Stimulated activated CD4-positive, alpha-beta T cell treated with anti-CD3 and anti-CD28 coated beads, Interleukin-15, amount 100 ng/mL, for 48 hours (primary cell): ENCODE measurements around the gene KLK1.
A peak's percentile ranks its signal among the peaks of the same experiment; 100 is the strongest.

Source experiments
- DNase-seq, 2 donors: peaks; one replicate each; pipeline ENCODE4 v3.0.0-alpha.2; 2020; ENCODE audit warnings: low read depth in 2 of 2

Gene KLK1

DNA sequence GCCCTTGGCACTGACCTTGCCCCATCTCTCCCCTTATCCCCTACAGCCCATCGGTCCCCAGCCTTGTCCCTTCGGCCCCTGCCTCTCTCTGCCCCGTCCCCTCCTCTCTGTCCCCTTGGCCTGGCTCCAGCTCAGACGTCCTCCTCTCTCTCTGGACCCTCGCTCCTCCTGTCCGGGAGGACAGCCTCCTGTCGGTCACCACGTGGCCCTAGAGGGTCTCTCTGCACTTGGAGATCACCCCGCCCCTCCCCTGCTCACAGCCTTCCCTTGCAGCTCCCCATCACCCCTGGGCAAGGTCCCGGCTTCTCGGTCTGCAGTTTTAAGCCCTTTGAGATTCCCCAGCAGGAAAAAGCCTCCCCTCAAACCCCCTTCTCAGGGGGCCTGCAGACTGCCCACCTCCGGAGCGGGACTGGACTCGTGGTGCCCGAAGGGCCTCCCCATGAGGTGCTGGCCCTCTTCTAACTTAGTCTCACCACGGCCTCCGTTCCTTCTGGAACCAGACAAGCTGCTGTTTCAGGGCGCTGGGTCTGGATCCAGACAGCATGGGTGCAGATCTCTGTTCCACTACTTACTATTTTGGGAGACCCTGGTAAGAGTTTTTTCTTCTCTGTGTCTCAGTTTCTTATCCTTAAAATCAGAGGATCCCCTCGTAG, 13.1 kb upstream of the KLK1 start:
- DNase-seq, result no peak

DNA sequence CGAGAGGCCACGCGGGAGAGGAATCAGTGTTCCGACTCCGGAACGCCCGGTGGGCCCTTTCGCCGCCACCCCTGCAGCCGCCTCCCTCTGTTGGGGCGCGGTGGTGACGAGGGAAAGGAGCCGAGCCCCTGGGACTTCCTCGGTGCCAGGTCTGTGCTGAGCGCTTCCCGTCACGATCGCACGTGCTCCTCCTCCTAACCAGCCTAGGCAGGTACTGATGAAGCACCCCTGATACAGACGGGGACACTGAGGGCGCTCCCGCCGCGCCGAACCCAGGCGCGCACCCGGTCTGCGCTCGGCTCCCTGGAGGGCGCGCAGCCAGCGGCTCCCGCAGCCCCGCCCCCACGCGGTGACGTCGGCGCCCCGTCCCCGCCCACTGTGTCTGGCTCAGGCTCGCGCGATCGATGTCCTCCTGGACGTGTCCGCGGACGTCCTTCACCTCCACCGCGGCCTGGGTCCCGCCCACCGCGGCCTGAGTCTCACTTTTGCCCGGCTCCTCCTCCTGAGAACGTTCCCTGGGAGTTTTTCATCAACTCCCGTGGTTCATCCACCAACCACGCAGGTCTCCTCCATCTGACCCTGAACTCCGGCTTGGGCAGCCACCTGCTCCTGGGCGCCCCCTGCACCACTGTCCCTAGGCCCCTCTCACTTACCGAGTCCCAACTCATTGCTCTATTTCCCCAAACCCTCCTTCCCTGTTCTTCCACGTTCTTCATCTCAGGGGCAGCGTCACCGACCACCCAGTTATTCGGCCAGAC, 12.4 kb upstream of the KLK1 start:
- peak; percentile 30 to 68 for DNase-seq

DNA sequence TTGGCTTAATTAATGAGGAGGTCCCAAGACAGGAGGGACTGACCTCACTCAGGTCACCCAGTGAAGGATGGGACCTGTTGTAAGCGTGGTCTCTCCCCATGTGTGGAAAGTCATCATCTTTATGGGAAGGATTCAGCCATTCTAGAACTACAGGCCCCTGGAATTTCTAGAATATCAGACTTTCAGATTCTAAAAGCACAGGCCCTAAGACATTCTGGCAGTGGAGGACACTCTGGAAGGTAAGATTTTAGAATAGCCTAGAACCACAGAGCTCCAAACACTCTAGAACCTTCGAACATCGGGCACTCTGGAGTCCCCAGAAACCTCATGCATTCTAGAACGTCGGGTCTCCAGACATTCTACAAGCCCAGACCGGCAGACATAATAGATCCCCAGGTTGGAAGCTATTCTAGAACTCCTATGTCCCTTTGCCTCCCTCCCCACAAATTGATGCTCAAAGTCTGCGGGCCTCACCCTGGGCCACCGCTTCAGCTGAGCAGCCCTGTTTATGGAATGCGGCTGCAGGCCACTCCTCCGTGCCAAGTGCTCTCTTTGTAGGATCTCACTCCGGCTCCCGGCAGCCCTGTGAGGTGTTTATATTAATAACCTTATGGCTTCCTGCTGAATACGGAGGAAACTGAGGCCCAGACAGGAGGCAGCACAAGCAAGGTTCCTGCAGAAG, 11.7 kb upstream of the KLK1 start:
- DNase-seq, result no peak

- DNase-seq, result no peak
Observed at GRCh38 chr19:50833802-50834167, 10.2 kb upstream of the KLK1 start.

- no peak for DNase-seq
Observed at GRCh38 chr19:50833117-50833801, 9.7 kb upstream of the KLK1 start, which contains the start of gene KLK15. Gene KLK15, minus strand, starts transcription at chr19:50833574. Its CDS starts 2,082 bp downstream, at chr19:50831492.

DNA sequence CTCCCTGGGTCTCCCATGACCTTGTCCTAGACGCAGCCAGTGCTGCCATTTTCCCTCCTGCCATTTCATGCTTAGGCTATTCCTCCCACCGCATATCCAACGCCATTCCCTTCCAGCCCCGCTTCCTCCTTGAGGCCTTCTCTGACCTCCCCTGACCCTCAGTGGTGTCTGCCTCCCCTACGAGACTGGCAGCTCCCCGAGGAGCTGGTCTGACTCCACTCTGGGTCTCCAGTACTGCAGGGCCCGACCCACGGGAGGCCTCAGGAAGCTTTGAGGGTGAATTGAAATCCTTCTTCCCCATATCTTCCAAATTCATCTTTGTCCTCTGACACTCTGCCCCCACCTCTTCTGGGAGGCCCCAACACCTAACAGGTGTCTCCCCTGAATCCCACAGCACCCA, 9.1 kb upstream of the KLK1 start:
- DNase-seq, result no peak

DNA sequence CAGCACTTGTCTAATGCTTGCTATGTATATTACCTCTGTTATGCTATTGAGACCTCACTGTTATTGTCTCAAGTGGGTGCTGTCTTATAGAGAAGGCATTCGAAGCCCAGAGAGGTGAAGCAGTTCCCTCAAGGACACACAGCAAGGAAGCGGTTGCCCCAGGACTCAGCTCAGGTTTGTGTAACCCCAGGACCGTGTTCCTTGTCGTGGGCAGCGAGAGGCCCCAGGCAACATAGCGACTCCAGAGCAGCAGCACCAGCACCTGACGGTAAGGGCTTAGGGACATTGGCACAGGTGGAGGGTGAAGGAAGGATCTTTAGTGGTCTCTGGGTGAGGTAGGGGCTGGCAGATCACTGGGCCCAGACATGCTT, 7.4 kb upstream of the KLK1 start:
- DNase-seq, result no peak

- DNase-seq, result no peak
Observed at GRCh38 chr19:50830266-50831025, 6.9 kb upstream of the KLK1 start.

DNA sequence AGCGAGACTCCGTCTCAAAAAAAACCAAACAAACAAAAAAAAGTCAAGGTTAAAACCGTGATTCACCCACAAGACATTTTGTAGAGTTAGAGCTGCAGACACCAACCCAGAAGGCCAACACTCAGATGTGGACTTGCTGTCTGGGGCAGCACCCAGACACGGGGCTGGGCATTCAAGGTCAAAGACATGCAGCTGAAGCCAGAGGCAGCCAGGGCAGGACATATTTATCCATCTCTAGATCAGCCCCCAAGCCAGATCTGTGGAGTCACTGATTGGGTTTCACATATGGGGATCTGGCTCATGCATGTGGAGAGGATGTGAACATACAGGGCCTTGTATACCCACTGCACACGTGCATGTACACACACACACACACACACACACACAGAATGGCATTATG, 6.2 kb upstream of the KLK1 start:
- DNase-seq, result no peak

GRCh38 chr19:50827476-50827875, 3.9 kb upstream of the KLK1 start:
- DNase-seq, result no peak

GRCh38 chr19:50826492-50827240, 3.1 kb upstream of the KLK1 start:
- no peak for DNase-seq

DNA sequence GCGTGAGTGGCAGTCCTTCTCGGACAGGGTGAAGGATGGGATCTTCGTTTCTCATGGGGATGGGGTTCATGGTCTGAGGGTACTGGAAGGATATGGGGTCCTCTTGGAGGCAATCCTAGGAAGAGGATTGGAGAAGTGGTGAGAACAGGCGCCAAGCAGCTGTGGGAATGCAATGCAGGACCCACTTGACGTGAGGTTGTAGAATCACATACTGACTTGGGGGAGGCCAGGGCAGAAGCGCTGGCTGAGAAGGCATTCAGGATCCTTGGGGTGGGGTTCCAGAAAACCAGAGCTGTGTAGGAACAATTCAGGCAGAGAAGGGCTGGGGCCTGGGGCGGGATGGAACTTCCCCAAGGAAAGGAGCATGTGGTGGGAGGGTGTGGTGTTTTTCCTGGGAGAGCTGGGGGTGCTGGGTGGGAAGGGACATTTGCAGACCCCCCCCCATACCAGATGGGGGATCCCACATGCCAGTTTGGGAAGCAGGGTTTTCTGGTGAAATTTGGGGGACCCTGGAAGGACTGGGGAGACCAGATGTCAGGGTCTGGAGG, 852 bp downstream of the KLK1 start:
- DNase-seq, result no peak

DNA sequence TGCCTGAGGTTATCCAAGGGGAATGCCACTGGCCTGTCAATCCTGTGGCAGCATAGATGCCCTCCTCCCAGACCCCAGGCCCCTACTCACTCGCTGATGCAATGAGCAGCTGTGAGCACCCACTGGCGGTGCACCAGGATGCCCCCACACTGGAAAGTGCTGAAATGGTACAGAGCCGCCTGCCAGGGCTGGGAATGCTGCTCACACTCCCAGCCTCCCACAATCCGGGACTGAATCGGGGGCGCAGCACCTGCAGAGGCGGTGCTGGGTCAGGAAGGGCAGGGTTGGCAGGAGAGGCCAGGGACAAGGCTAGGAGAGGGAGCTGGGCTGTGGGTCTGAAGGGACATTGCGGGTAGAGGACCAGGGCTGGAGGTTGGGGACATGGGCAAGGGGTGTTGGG, 2.0 kb downstream of the KLK1 start:
- no peak for DNase-seq

GRCh38 chr19:50821248-50821612, 2.4 kb downstream of the KLK1 start:
- no peak for DNase-seq

GRCh38 chr19:50820549-50821247, 2.9 kb downstream of the KLK1 start:
- no peak for DNase-seq

DNA sequence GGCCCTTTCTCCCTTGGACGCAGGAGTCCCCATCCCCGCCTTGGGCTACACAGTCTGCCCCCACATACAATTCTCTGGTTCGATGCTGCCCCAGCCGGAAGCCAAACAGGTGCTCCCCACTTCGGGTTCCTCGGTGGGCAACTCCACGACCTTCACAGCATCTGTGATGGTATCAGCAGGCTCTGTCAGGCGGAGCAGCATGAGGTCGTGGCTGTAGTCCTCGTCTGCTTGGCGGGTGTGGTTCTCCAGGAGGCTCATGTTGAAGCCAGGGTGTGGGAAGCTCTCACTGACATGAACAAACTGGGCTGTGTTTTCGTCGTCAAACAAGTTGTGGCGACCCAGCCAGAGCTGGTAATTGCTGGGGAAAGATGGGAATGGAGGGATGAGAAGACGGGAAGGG, 3.5 kb downstream of the KLK1 start:
- no peak for DNase-seq

DNA sequence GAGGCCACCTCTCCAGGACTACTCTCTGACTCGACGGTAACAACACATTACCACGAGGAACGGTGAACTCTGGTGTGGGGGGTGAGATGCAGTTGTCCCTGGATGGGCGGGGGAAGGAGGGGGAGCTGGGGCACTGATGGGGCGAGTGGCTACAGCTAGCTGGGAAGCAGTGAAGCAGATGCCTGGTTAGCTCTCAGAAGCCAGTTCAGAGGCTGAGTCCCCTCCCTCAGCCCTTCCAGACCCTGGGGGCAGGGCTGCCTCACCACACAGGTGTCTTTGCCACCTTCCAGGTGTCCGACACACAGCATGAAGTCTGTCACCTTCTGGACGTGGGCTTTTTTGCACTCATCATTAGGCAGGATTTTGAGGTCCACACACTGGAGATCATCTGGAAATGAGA, 4.0 kb downstream of the KLK1 start:
- DNase-seq, result no peak

- no peak for DNase-seq
Observed at GRCh38 chr19:50818859-50819472, 4.6 kb downstream of the KLK1 start.
